ENCODE data around the gene PNMA5.
"Not testable (repeated sequence)": the region's sequence is repeated elsewhere in the genome, so short reads cannot be mapped to it uniquely, and the experiment has no call there.

- not testable (repeated sequence) for TF ChIP-seq CTCF (IDR thresholded peaks at IDR 0.05; ENCODE audit: low read depth, low read length, poor library complexity, severe bottlenecking); EZH2phosphoT487 (IDR thresholded peaks at IDR 0.05; ENCODE audit: borderline replicate concordance, low read length)
These were observed 34.6 kb upstream of the PNMA5 start for GRCh38 chrX:153028487-153028886.
